Measurements from ENCODE around the gene EP300.
"Not testable (repeated sequence)": the region's sequence is repeated elsewhere in the genome, so short reads cannot be mapped to it uniquely, and the experiment has no call there.

- TF ChIP-seq CTCF, POLR2A (IDR thresholded peaks at IDR 0.05): not testable (repeated sequence)
Measured at GRCh38 chr22:41067968-41068367, 24.4 kb upstream of the EP300 start.
